Measurements from ENCODE around the gene MAP3K8.

DNA sequence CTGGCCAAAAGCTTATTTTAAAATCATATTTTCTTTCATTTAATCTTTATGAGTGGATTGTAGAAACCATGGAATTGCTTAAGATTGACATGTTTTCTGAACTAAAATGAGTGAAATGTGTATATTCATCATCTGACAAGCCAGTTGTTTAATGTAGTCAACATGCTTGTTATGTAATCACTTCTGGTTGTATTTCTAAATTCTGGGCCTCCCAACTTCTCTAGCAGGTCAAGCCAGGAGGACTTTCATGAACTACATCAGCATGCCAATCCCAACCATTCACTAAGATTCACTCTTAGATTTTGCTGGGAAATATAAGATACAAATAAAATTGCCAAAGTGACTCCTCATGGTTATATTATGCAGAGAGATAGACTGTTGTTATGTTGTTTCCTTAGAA, 21.1 kb upstream of the MAP3K8 start:
- TF ChIP-seq POLR2A (IDR thresholded peaks at IDR 0.05; ENCODE audit: low read depth, low read length), result no peak
- TF ChIP-seq POLR2AphosphoS5 (IDR thresholded peaks at IDR 0.05; ENCODE audit: low read depth, low read length), result no peak
- no peak for TF ChIP-seq TAF1 (IDR thresholded peaks at IDR 0.05; ENCODE audit: borderline replicate concordance, low read depth, low read length)
